Activated CD4-positive, alpha-beta T cell treated with anti-CD3 and anti-CD28 coated beads, Interleukin-2, Interleukin-4, amounts not matched to agents 100 ng/mL and 50 ng/mL, durations not matched to agents 16 hours and 8 hours (primary cell): ENCODE data around the gene SOWAHA.

Source experiments
- DNase-seq: peaks from one replicate; pipeline ENCODE4 v3.0.0-alpha.2; 2020; ENCODE audit warnings: low spot score

SOWAHA gene

GRCh38 chr5:132807163-132807838, 5.8 kb upstream of the SOWAHA start:
- no peak for DNase-seq

GRCh38 chr5:132808448-132808847, 4.7 kb upstream of the SOWAHA start:
- DNase-seq, result no peak

GRCh38 chr5:132808866-132809265, 4.2 kb upstream of the SOWAHA start:
- no peak for DNase-seq

- no peak for DNase-seq
Observed at GRCh38 chr5:132810605-132811004, 2.5 kb upstream of the SOWAHA start.

GRCh38 chr5:132812123-132812765, 858 bp upstream of the SOWAHA start:
- DNase-seq, result no peak

DNA sequence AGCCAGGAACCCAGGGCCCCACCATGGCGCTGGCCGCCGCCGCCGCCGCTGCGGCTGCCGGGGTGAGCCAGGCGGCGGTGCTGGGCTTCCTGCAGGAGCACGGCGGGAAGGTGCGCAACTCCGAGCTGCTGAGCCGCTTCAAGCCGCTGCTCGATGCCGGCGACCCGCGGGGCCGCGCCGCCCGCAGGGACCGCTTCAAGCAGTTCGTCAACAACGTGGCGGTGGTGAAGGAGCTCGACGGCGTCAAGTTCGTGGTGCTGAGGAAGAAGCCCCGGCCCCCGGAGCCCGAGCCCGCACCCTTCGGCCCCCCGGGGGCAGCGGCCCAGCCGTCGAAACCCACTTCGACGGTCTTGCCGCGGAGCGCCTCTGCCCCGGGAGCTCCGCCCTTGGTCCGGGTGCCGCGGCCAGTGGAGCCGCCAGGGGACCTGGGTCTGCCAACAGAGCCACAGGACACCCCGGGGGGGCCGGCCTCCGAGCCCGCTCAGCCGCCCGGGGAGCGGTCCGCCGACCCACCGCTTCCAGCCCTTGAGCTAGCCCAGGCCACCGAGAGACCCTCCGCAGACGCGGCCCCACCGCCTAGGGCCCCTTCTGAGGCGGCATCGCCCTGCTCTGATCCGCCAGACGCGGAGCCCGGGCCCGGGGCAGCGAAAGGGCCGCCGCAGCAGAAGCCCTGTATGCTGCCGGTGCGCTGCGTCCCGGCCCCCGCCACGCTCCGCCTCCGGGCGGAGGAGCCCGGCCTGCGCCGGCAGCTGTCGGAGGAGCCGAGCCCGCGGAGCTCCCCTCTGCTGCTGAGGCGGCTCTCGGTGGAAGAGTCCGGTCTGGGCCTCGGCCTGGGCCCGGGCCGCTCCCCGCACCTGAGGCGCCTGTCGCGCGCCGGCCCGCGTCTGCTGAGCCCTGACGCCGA, 749 bp downstream of the SOWAHA start:
- DNase-seq, result no peak

DNA sequence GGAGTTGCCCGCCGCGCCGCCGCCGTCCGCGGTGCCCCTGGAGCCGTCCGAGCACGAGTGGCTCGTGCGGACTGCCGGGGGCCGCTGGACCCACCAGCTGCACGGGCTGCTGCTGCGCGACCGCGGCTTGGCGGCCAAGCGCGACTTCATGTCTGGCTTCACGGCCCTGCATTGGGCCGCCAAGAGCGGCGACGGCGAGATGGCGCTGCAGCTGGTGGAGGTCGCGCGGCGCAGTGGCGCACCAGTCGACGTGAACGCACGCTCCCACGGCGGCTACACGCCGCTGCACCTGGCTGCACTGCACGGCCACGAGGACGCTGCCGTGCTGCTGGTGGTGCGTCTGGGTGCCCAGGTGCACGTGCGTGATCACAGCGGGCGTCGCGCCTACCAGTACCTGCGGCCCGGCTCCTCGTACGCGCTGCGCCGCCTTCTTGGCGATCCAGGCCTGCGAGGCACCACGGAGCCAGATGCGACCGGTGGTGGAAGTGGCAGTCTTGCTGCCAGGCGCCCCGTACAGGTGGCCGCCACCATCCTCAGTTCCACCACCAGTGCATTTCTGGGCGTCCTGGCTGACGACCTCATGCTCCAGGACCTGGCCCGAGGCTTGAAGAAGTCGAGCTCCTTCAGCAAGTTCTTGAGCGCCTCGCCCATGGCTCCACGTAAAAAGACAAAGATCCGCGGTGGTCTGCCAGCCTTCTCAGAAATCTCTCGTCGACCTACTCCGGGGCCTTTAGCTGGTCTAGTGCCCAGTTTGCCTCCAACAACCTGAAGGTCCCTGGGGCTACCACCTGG, 1.6 kb downstream of the SOWAHA start:
- no peak for DNase-seq

DNA sequence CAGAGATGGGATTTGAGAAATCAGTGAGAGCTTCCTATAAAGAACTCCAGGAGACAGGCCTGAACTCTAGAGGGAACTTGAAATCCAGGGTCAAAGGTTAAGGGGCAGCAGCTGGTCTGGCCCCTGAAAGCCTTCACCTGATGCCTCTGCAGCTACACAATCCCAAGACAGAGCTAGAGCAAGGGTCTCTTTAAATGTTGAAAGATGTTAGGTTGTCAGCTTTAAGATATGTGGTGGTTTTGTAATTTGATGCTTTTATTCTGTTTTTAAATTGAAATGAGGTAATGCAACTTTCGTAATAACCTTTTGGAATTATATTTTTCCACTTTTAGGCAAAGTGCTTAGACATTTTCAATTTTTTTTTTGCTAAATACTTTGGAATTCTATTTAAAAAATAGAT, 2.4 kb downstream of the SOWAHA start:
- DNase-seq, result no peak

- no peak for DNase-seq
Observed at GRCh38 chr5:132816083-132816482, 3.0 kb downstream of the SOWAHA start.

DNA sequence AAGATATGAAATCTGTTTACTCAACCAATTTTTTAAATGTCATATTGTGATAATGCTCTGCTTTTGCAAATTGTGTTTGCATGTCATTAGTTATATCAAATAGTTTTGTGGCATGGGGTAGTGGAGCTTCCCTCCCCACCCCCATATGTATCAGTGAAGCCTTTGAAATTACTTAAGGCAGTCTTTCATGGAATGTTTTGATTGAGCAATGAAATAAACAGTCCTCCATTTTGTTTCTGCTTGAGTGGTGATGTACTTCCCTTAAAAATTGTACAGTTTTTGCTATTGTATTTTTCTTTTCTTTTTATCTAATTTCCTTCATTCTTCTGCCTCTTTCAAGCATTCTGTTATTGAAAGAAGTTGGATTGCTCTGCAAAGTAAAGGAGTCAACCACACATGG, 3.5 kb downstream of the SOWAHA start:
- no peak for DNase-seq

DNA sequence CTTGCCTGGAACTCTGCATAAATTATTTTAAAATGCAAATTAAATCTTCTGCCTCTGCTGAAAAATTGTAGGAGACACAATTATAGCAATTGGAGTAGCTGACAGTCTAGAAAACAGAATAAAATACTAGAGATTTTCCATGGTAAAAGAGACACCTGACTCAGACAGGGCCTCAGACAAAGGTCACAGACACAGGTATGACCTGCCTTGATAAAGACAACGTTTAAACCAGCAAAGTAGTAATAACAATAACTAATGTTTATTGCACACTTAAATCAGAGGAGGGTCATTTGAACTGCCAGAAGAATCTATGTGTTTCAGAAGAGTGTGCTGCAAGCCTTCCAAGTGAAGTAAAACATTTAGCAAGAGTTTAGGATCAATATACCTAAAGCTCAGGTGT, 3.9 kb downstream of the SOWAHA start:
- no peak for DNase-seq

GRCh38 chr5:132819468-132819867, 6.4 kb downstream of the SOWAHA start:
- DNase-seq, result no peak

DNA sequence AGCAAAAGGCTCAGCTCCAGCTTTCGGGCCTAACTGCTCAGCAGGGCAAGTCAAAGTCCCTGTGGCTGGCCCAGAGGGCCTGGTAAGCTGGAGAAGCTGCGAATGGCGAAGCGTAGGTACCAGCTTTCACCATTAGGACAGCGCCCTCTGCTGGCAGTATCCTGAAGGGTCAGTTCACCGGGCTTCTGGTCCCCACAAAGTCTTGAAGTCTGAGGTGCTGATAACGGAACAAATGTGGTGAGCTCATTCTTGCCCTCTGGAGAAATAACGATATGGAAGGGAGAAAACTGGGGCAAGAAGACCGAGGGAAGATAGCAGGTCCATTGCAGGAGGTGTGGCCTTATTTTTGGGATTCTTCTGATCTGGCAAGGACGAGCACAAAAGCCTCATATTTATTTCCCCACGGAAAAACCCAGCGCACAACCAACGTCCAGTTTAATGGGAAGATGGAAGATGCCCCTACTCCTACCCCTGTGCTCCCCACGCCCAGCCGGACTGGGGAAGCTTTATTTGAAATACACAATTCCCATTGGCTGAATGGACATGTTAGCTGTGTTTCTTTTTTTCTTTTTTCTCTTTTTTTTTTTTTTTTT, 7.2 kb downstream of the SOWAHA start:
- DNase-seq, result peak; percentile 93

DNA sequence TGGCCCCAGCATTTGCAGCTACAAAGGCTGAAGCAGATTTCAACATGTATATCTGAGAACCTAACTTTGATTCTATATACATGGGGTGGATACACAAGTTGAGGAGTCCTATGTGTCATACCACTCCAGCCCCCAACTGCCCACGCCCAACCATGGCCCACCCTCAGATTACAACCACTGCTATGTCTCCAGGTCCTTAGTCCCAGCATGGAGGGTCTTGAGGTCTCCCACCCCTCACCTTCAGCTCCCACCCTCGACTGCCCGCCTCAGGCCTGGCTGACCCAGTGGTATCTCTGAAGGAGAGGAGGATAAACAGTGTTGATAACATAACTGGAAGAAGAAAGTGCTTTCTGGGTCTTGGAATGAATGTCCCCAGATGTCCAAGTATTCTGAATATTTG, 8.2 kb downstream of the SOWAHA start:
- DNase-seq, result no peak

- no peak for DNase-seq
Observed at GRCh38 chr5:132821791-132822190, 8.7 kb downstream of the SOWAHA start.

DNA sequence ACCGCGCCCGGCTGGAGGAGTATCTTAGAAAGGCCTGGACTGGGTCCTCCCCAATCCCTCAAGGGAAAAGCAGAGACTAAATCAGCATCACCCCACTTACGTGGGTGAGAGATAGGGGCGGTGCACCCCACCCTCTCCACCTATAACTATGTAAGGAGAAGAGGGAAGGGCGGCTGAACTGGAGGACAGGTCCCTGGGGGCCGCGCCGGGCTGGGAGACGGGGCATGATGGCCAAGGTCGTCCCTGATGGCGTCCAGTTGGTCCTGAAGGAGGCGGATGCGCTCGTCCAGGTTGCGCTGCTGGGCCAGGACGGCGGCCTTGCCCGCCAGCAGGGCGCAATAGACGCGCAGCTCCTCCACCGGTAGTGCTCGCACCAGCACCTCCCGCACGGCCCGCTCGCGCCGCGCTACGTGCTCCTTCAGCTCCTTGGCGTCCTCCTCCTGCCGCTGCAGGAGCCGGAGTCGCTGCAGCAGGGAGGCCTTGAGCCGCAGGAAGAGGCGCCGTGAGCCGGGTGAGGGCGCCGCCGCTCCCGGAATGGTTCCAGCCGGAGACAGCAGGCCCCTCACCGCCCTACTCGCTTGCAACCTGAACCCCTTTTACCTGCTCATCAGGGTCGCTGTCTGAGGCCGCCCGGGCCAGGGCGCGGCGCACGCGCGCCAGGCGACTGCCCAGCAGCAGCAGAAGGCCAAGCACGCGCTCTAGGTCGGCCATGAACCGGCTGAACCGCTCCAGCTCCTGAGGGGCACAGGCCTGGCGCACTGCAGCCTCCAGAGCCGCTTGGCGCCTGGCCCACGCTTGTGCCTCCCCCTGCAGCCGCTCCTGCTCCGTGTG, 9.8 kb downstream of the SOWAHA start:
- no peak for DNase-seq

- DNase-seq, result no peak
Observed at GRCh38 chr5:132823481-132824050, 10.5 kb downstream of the SOWAHA start.

- DNase-seq, result no peak
Observed at GRCh38 chr5:132824426-132824825, 11.3 kb downstream of the SOWAHA start.

GRCh38 chr5:132825033-132825833, 12.1 kb downstream of the SOWAHA start:
- no peak for DNase-seq
